Embryonic facial prominence (tissue), 1 donor: ENCODE data around the gene RYR3.

Source experiments
- DNase-seq: peaks from one replicate; pipeline ENCODE4 v3.0.0-alpha.2; 2016; ENCODE audit errors: extremely low spot score

Gene RYR3

GRCh38 chr15:33506781-33507296, 196.1 kb downstream of the RYR3 start:
- DNase-seq, result no peak

GRCh38 chr15:33508703-33509102, 197.9 kb downstream of the RYR3 start:
- DNase-seq, result no peak

GRCh38 chr15:33515121-33515520, 204.4 kb downstream of the RYR3 start:
- DNase-seq, result no peak

GRCh38 chr15:33516563-33516962, 205.8 kb downstream of the RYR3 start:
- no peak for DNase-seq

- DNase-seq, result no peak
These were observed 207.2 kb downstream of the RYR3 start for GRCh38 chr15:33517944-33518343.

- no peak for DNase-seq
These were observed 207.7 kb downstream of the RYR3 start for GRCh38 chr15:33518421-33518820.

GRCh38 chr15:33524274-33524673, 213.5 kb downstream of the RYR3 start:
- DNase-seq, result no peak

- no peak for DNase-seq
These were observed 215.8 kb downstream of the RYR3 start for GRCh38 chr15:33526532-33526931.

GRCh38 chr15:33533197-33533596, 222.4 kb downstream of the RYR3 start:
- DNase-seq, result no peak

GRCh38 chr15:33534642-33535041, 223.9 kb downstream of the RYR3 start:
- DNase-seq, result no peak

GRCh38 chr15:33535135-33535534, 224.4 kb downstream of the RYR3 start:
- DNase-seq, result no peak

- DNase-seq, result no peak
These were observed 229.2 kb downstream of the RYR3 start for GRCh38 chr15:33539825-33540573.

GRCh38 chr15:33543957-33544356, 233.2 kb downstream of the RYR3 start:
- no peak for DNase-seq

- no peak for DNase-seq
These were observed 235.1 kb downstream of the RYR3 start for GRCh38 chr15:33545866-33546265.

- peak; percentile 31 for DNase-seq
These were observed 237.1 kb downstream of the RYR3 start for GRCh38 chr15:33547876-33548275.

GRCh38 chr15:33551860-33552259, 241.1 kb downstream of the RYR3 start:
- DNase-seq, result no peak

- DNase-seq, result no peak
These were observed 242.4 kb downstream of the RYR3 start for GRCh38 chr15:33553157-33553556.

GRCh38 chr15:33559207-33559890, 248.6 kb downstream of the RYR3 start:
- DNase-seq, result no peak

GRCh38 chr15:33561407-33561806, 250.6 kb downstream of the RYR3 start:
- DNase-seq, result no peak

- DNase-seq, result no peak
These were observed 251.2 kb downstream of the RYR3 start for GRCh38 chr15:33561967-33562366.

- no peak for DNase-seq
These were observed 254.3 kb downstream of the RYR3 start for GRCh38 chr15:33565094-33565493.

- DNase-seq, result no peak
These were observed 256.9 kb downstream of the RYR3 start for GRCh38 chr15:33567652-33568051.

GRCh38 chr15:33569036-33569435, 258.3 kb downstream of the RYR3 start:
- DNase-seq, result no peak
